GM21576 (cell line): ENCODE results near the gene OSBPL5.

Experiments
- ATAC-seq: cut with Tn5 transposase; IDR thresholded peaks from one replicate; pipeline ENCODE4 v1.9.1; 2021; ENCODE audit warnings: mild to moderate bottlenecking, moderate library complexity; ENCODE audit not compliant: unreplicated experiment

OSBPL5 gene

GRCh38 chr11:3198815-3199214 is 33.7 kb upstream of the OSBPL5 start:
- ATAC-seq = no peak

- ATAC-seq = no peak
Observed at GRCh38 chr11:3197878-3198528, 32.9 kb upstream of the OSBPL5 start.

- ATAC-seq = no peak
Observed at GRCh38 chr11:3197044-3197695, 32.1 kb upstream of the OSBPL5 start.

GRCh38 chr11:3196161-3197043 is 31.3 kb upstream of the OSBPL5 start:
- no peak for ATAC-seq

GRCh38 chr11:3195251-3196160 is 30.4 kb upstream of the OSBPL5 start:
- ATAC-seq = no peak

- ATAC-seq = no peak
Observed at GRCh38 chr11:3194016-3194816, 29.1 kb upstream of the OSBPL5 start.

- no peak for ATAC-seq
Observed at GRCh38 chr11:3193373-3194015, 28.4 kb upstream of the OSBPL5 start.

GRCh38 chr11:3192511-3193372 is 27.6 kb upstream of the OSBPL5 start:
- no peak for ATAC-seq

- no peak for ATAC-seq
Observed at GRCh38 chr11:3191586-3192324, 26.6 kb upstream of the OSBPL5 start.

- ATAC-seq = no peak
Observed at GRCh38 chr11:3190600-3190999, 25.5 kb upstream of the OSBPL5 start.

- no peak for ATAC-seq
Observed at GRCh38 chr11:3189886-3190583, 24.9 kb upstream of the OSBPL5 start.

GRCh38 chr11:3189196-3189843 is 24.2 kb upstream of the OSBPL5 start:
- no peak for ATAC-seq

GRCh38 chr11:3188496-3189195 is 23.5 kb upstream of the OSBPL5 start:
- no peak for ATAC-seq

GRCh38 chr11:3186166-3186953 is 21.2 kb upstream of the OSBPL5 start:
- ATAC-seq = no peak

- no peak for ATAC-seq
Observed at GRCh38 chr11:3184732-3185347, 19.7 kb upstream of the OSBPL5 start.
